HepG2 (cell line): ENCODE data around the gene UPB1. TPM values are rescaled to one million over a fixed set of nuclear protein-coding genes. Genes with fewer than 3 reads are reported as not detected.

ENCODE experiments used
- EP300 ChIP-seq, 3 experiments: sonication (generic) in 1 of 3; formaldehyde crosslinking in 1 of 3; IDR thresholded peaks; 2 replicates each; pipeline versions ENCODE4 v1.5.1 to v1.6.1; 2011 to 2020; ENCODE audit warnings: low read depth in 2 of 3, low read length in 2 of 3, borderline replicate concordance in 1 of 3, improper control_type of control experiment in 1 of 3, mild to moderate bottlenecking in 1 of 3, missing genetic modification reagents in 1 of 3, moderate library complexity in 1 of 3
- GABPA ChIP-seq, 2 experiments: IDR thresholded peaks; 2 replicates each; pipeline ENCODE4 v1.6.1; 2011 to 2016; ENCODE audit warnings: low read depth in 2 of 2, low read length in 1 of 2, missing biosample characterization in 1 of 2, missing genetic modification characterization in 1 of 2
- HMG20A ChIP-seq: IDR thresholded peaks from 2 replicates; pipeline ENCODE4 v1.6.1; 2016; ENCODE audit warnings: borderline replicate concordance
- MEIS2 ChIP-seq: sonication (generic); formaldehyde crosslinking; IDR thresholded peaks from 2 replicates; pipeline ENCODE4 v1.9.0; 2021; ENCODE audit warnings: mild to moderate bottlenecking, missing genetic modification reagents
- MLLT10 ChIP-seq: sonication (generic); formaldehyde crosslinking; IDR thresholded peaks from 2 replicates; pipeline ENCODE4 v1.4.0; 2020; ENCODE audit warnings: missing genetic modification reagents
- NFE2L1 ChIP-seq: sonication (generic); formaldehyde crosslinking; IDR thresholded peaks from 2 replicates; pipeline ENCODE4 v1.4.0; 2020; ENCODE audit warnings: missing genetic modification reagents, mild to moderate bottlenecking, borderline replicate concordance
- NONO ChIP-seq, 2 experiments: fragments of 450-650 bp in 1 of 2; sonication (generic) in 1 of 2; formaldehyde crosslinking in 1 of 2; IDR thresholded peaks in 1 of 2; conservative IDR thresholded peaks in 1 of 2; 2 replicates each; pipeline versions ENCODE4 v1.6.1 to v1.8.0; 2017 to 2022; ENCODE audit warnings: mild to moderate bottlenecking in 1 of 2, missing genetic modification reagents in 1 of 2, moderate library complexity in 1 of 2
- RNF2 ChIP-seq: fragments of 450-650 bp; conservative IDR thresholded peaks from 2 replicates; pipeline ENCODE4 v1.6.1; 2016; ENCODE audit warnings: low read depth
- YEATS2 ChIP-seq: sonication (generic); formaldehyde crosslinking; IDR thresholded peaks from 2 replicates; pipeline ENCODE4 v1.4.0; 2020; ENCODE audit warnings: missing genetic modification reagents, borderline replicate concordance
- ZBTB2 ChIP-seq: sonication (generic); formaldehyde crosslinking; IDR thresholded peaks from 2 replicates; pipeline ENCODE4 v1.8.0; 2022; ENCODE audit warnings: low read depth, missing genetic modification reagents
- ZBTB7A ChIP-seq: sonication (generic); formaldehyde crosslinking; IDR thresholded peaks from 2 replicates; pipeline ENCODE4 v1.8.0; 2022; ENCODE audit warnings: mild to moderate bottlenecking, missing genetic modification reagents
- ZEB1 ChIP-seq: IDR thresholded peaks from 2 replicates; pipeline ENCODE4 v1.6.1; 2012; ENCODE audit warnings: mild to moderate bottlenecking, low read depth, inconsistent platforms; ENCODE audit not compliant: insufficient replicate concordance
- ZFYVE20 ChIP-seq: sonication (generic); formaldehyde crosslinking; IDR thresholded peaks from 2 replicates; pipeline ENCODE4 v1.8.0; 2023; ENCODE audit warnings: low read depth, mild to moderate bottlenecking, moderate library complexity, missing genetic modification reagents, borderline replicate concordance
- ZNF709 ChIP-seq: sonication (generic); formaldehyde crosslinking; IDR thresholded peaks from 2 replicates; pipeline ENCODE4 v1.5.0; 2020; ENCODE audit warnings: mild to moderate bottlenecking, missing genetic modification reagents
- ZNF770 ChIP-seq: sonication (generic); formaldehyde crosslinking; IDR thresholded peaks from 2 replicates; pipeline ENCODE4 v1.5.0; 2020; ENCODE audit warnings: mild to moderate bottlenecking, missing genetic modification reagents
- ZNF841 ChIP-seq: sonication (generic); formaldehyde crosslinking; IDR thresholded peaks from 2 replicates; pipeline ENCODE4 v1.8.1; 2023; ENCODE audit warnings: missing genetic modification reagents, borderline replicate concordance
- polyA plus RNA-seq, 8 experiments: library from polyadenylated mRNA; depleted of rRNA in 3 of 8; stranded (reverse) in 7 of 8; unstranded in 1 of 8; fragments of >200 nt; fragmentation: Illumina TruSeq in 4 of 8; extraction: Trizol in 4 of 8; gene quantifications; 2 replicates each; pipeline versions ENCODE4 v1.2.1 to v1.2.3, GENCODE V29; 2011 to 2016; ENCODE audit warnings: low read depth in 4 of 8, missing spikeins in 1 of 8, mixed read lengths in 1 of 8; ENCODE audit not compliant: insufficient read depth in 1 of 8
- total RNA-seq, 5 experiments: library from RNA; depleted of rRNA; stranded (reverse); fragments of >200 nt; fragmentation: Illumina TruSeq; extraction: Trizol; gene quantifications; 2 replicates each; pipeline ENCODE4 v1.2.3, GENCODE V29; 2016; ENCODE audit warnings: low read depth in 1 of 5
- TF ChIP-seq, protein P1 (sequence below): sonication (generic); formaldehyde crosslinking; IDR thresholded peaks from 2 replicates; pipeline ENCODE4 v1.8.1; 2023; ENCODE audit warnings: mild to moderate bottlenecking, missing genetic modification reagents
- TF ChIP-seq, protein P2 (sequence below): sonication (generic); formaldehyde crosslinking; IDR thresholded peaks from 2 replicates; pipeline ENCODE4 v1.5.0; 2020; ENCODE audit warnings: mild to moderate bottlenecking, low read depth, missing genetic modification reagents, borderline replicate concordance
- TF ChIP-seq, protein P3 (sequence below): sonication (generic); formaldehyde crosslinking; IDR thresholded peaks from 2 replicates; pipeline ENCODE4 v1.4.0; 2020; ENCODE audit warnings: missing genetic modification reagents

Gene UPB1
- total and polyA plus RNA-seq, 2 of the 13 experiments (the other 11 are each of a cell fraction or from before 2014, with no cell fraction given): 0.38 to 1.2 TPM

GRCh38 chr22:24514241-24515026 lies 19.3 kb downstream of the UPB1 start (continued):
- TF ChIP-seq ZBTB2 (CRISPR knock-in tag) (no peak), ZFYVE20 (CRISPR knock-in tag) (peak; percentile 67; the same call in 1 of the 2 replicates), MLLT10 (CRISPR knock-in tag) (no peak), RNF2 (peak; percentile 85), YEATS2 (CRISPR knock-in tag) (peak; percentile 83; the same call in 1 of the 2 replicates), NFE2L1 (CRISPR knock-in tag) (0 out of 2 replicates have a peak, but pooled peaks have one; percentile 63), ZNF841 (CRISPR knock-in tag) (no peak), HMG20A (CRISPR knock-in tag) (peak; percentile 89), ZNF709 (peak; percentile 96), ZEB1 (peak; percentile 72), MEIS2 (CRISPR knock-in tag) (peak; percentile 97), ZNF770 (CRISPR knock-in tag) (peak; percentile 80), GABPA (IDR thresholded peaks at IDR 0.05; ENCODE audit: low read depth, low read length) (no peak), GABPA (CRISPR knock-in tag; IDR thresholded peaks at IDR 0.05; ENCODE audit: low read depth) (peak; percentile 49; the same call in 1 of the 2 replicates), NONO (IDR thresholded peaks at IDR 0.05) (no peak), NONO (CRISPR knock-in tag; conservative IDR thresholded peaks at IDR 0.05) (peak; percentile 89), EP300 (IDR thresholded peaks at IDR 0.05; ENCODE audit: low read depth in 2 of 2, low read length in 2 of 2) (peak in 1 of 2 experiments; percentile 97; a peak in 2 of 4 replicates), EP300 (CRISPR knock-in tag; IDR thresholded peaks at IDR 0.05; ENCODE audit: borderline replicate concordance) (peak; percentile 96), ZBTB7A (CRISPR knock-in tag) (peak; percentile 96; the same call in 1 of the 2 replicates)
- TF ChIP-seq, protein P1, sequence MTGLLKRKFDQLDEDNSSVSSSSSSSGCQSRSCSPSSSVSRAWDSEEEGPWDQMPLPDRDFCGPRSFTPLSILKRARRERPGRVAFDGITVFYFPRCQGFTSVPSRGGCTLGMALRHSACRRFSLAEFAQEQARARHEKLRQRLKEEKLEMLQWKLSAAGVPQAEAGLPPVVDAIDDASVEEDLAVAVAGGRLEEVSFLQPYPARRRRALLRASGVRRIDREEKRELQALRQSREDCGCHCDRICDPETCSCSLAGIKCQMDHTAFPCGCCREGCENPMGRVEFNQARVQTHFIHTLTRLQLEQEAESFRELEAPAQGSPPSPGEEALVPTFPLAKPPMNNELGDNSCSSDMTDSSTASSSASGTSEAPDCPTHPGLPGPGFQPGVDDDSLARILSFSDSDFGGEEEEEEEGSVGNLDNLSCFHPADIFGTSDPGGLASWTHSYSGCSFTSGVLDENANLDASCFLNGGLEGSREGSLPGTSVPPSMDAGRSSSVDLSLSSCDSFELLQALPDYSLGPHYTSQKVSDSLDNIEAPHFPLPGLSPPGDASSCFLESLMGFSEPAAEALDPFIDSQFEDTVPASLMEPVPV: peak; percentile 87; the same call in 1 of the 2 replicates
- TF ChIP-seq, protein P2, sequence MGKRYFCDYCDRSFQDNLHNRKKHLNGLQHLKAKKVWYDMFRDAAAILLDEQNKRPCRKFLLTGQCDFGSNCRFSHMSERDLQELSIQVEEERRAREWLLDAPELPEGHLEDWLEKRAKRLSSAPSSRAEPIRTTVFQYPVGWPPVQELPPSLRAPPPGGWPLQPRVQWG (CRISPR knock-in tag): no peak
- TF ChIP-seq, protein P3, sequence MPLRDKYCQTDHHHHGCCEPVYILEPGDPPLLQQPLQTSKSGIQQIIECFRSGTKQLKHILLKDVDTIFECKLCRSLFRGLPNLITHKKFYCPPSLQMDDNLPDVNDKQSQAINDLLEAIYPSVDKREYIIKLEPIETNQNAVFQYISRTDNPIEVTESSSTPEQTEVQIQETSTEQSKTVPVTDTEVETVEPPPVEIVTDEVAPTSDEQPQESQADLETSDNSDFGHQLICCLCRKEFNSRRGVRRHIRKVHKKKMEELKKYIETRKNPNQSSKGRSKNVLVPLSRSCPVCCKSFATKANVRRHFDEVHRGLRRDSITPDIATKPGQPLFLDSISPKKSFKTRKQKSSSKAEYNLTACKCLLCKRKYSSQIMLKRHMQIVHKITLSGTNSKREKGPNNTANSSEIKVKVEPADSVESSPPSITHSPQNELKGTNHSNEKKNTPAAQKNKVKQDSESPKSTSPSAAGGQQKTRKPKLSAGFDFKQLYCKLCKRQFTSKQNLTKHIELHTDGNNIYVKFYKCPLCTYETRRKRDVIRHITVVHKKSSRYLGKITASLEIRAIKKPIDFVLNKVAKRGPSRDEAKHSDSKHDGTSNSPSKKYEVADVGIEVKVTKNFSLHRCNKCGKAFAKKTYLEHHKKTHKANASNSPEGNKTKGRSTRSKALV (CRISPR knock-in tag): peak; percentile 78
